ENCODE data around the gene GLT1D1.
"Not testable (repeated sequence)": the region's sequence is repeated elsewhere in the genome, so short reads cannot be mapped to it uniquely, and the experiment has no call there.

Gene GLT1D1

GRCh38 chr12:128852885-128853599, at the start of gene GLT1D1:
GLT1D1 (plus strand) TSS chr12:128853478; CDS start chr12:128853582, 104 bp downstream.
- ChIA-PET CTCF (no interaction called here), POLR2A (no interaction called here)
- DNase-seq (ENCODE audit: extremely low spot score): no peak
- TF ChIP-seq L3MBTL2 (conservative IDR thresholded peaks at IDR 0.05) (no peak), PKNOX1 (IDR thresholded peaks at IDR 0.05) (no peak), CTBP1 (IDR thresholded peaks at IDR 0.05; ENCODE audit: borderline replicate concordance) (no peak), ARNT (IDR thresholded peaks at IDR 0.05) (no peak), FOXK2 (IDR thresholded peaks at IDR 0.05) (no peak), ZNF384 (IDR thresholded peaks at IDR 0.05) (no peak), HDGF (IDR thresholded peaks at IDR 0.05; ENCODE audit: borderline replicate concordance) (no peak), LEF1 (IDR thresholded peaks at IDR 0.05; ENCODE audit: borderline replicate concordance) (no peak), FOXM1 (IDR thresholded peaks at IDR 0.05; ENCODE audit: borderline replicate concordance) (no peak), NFRKB (IDR thresholded peaks at IDR 0.05) (no peak), SP1 (IDR thresholded peaks at IDR 0.05) (no peak), TARDBP (IDR thresholded peaks at IDR 0.05) (no peak), SUZ12 (IDR thresholded peaks at IDR 0.05) (no peak), FOXA1 (IDR thresholded peaks at IDR 0.05) (no peak), ELF4 (IDR thresholded peaks at IDR 0.05) (no peak), BHLHE40 (IDR thresholded peaks at IDR 0.05; ENCODE audit: borderline replicate concordance) (no peak)

DNA sequence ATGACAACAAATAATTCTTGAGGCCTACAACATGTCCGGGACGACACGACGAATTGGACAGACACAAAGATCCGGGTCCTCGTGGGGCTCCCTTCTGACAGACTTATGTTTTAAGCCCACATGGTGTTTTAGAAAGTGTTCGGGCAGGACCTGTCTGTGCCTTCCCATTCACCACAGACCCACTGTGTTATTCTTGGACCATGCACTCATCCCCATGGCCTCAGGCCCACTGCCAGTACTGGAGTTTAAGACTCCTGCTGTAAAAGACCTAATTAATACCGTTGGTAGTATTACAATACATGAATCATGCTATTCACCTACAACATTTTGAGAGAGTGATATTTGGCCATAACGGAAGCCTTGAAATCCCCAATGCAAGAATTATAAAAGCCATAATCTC, 49.5 kb upstream of the GLT1D1 start:
- no peak for DNase-seq (ENCODE audit: extremely low spot score)
- TF ChIP-seq FOXA1 (IDR thresholded peaks at IDR 0.05): no peak
- no peak for TF ChIP-seq LEF1 (IDR thresholded peaks at IDR 0.05; ENCODE audit: borderline replicate concordance)
- TF ChIP-seq NFRKB (IDR thresholded peaks at IDR 0.05): no peak
- no peak for TF ChIP-seq SP1 (IDR thresholded peaks at IDR 0.05)
- no peak for TF ChIP-seq ARNT (IDR thresholded peaks at IDR 0.05)
- no peak for TF ChIP-seq FOXK2 (IDR thresholded peaks at IDR 0.05)
- TF ChIP-seq CTBP1 (IDR thresholded peaks at IDR 0.05; ENCODE audit: borderline replicate concordance): no peak
- TF ChIP-seq PKNOX1 (IDR thresholded peaks at IDR 0.05): no peak
- POLR2A ChIA-PET: no interaction called here
- CTCF ChIA-PET: no interaction called here

- TF ChIP-seq FOXM1 (IDR thresholded peaks at IDR 0.05; ENCODE audit: borderline replicate concordance): no peak
- no peak for DNase-seq (ENCODE audit: extremely low spot score)
- POLR2A ChIA-PET: no interaction called here
- CTCF ChIA-PET: no interaction called here
Observed at GRCh38 chr12:128804762-128805161, 48.5 kb upstream of the GLT1D1 start.

GRCh38 chr12:128805406-128805805, 47.9 kb upstream of the GLT1D1 start:
- DNase-seq (ENCODE audit: extremely low spot score); CTCF ChIA-PET; POLR2A ChIA-PET: not testable (repeated sequence)

DNA sequence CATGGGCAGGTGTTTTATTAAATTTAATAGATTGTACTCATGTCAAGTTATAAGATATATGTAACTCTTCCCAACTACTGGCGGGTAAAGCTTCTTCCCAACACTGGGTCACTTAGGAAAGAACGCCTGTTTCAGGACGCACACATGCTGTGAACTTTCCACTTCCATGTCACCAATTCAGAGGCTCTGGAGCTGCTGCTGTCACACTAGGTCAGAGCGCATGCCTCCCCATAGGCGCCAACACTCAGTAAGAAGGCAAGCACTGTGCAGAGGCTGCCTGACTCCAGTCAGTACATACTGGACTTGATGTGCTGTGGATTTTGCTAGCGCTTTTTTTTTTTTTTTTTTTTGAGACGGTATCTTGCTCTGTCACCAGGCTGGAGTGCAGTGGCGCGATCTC, 46.7 kb upstream of the GLT1D1 start:
- no peak for DNase-seq (ENCODE audit: extremely low spot score)
- TF ChIP-seq TARDBP (IDR thresholded peaks at IDR 0.05) (no peak), LEF1 (IDR thresholded peaks at IDR 0.05; ENCODE audit: borderline replicate concordance) (no peak), CTBP1 (IDR thresholded peaks at IDR 0.05; ENCODE audit: borderline replicate concordance) (no peak), ZNF384 (IDR thresholded peaks at IDR 0.05) (no peak), BHLHE40 (IDR thresholded peaks at IDR 0.05; ENCODE audit: borderline replicate concordance) (no peak), ELF4 (IDR thresholded peaks at IDR 0.05) (no peak), FOXA1 (IDR thresholded peaks at IDR 0.05) (no peak), SP1 (IDR thresholded peaks at IDR 0.05) (no peak), L3MBTL2 (conservative IDR thresholded peaks at IDR 0.05) (no peak), FOXM1 (IDR thresholded peaks at IDR 0.05; ENCODE audit: borderline replicate concordance) (no peak), FOXK2 (IDR thresholded peaks at IDR 0.05) (no peak), ARNT (IDR thresholded peaks at IDR 0.05) (no peak), HDGF (IDR thresholded peaks at IDR 0.05; ENCODE audit: borderline replicate concordance) (no peak), PKNOX1 (IDR thresholded peaks at IDR 0.05) (no peak), SUZ12 (IDR thresholded peaks at IDR 0.05) (no peak), NFRKB (IDR thresholded peaks at IDR 0.05) (no peak)
- POLR2A ChIA-PET: no interaction called here
- CTCF ChIA-PET: no interaction called here

- TF ChIP-seq LEF1 (IDR thresholded peaks at IDR 0.05; ENCODE audit: borderline replicate concordance): no peak
- no peak for TF ChIP-seq L3MBTL2 (conservative IDR thresholded peaks at IDR 0.05)
- TF ChIP-seq PKNOX1 (IDR thresholded peaks at IDR 0.05): no peak
- no peak for TF ChIP-seq HDGF (IDR thresholded peaks at IDR 0.05; ENCODE audit: borderline replicate concordance)
- no peak for TF ChIP-seq BHLHE40 (IDR thresholded peaks at IDR 0.05; ENCODE audit: borderline replicate concordance)
- no peak for TF ChIP-seq SUZ12 (IDR thresholded peaks at IDR 0.05)
- no peak for TF ChIP-seq ARNT (IDR thresholded peaks at IDR 0.05)
- no peak for TF ChIP-seq FOXK2 (IDR thresholded peaks at IDR 0.05)
- no peak for TF ChIP-seq SP1 (IDR thresholded peaks at IDR 0.05)
- no peak for TF ChIP-seq CTBP1 (IDR thresholded peaks at IDR 0.05; ENCODE audit: borderline replicate concordance)
- TF ChIP-seq FOXM1 (IDR thresholded peaks at IDR 0.05; ENCODE audit: borderline replicate concordance): no peak
- ChIA-PET CTCF (no interaction called here), POLR2A (no interaction called here)
- DNase-seq (ENCODE audit: extremely low spot score): no peak
Observed at GRCh38 chr12:128807161-128807724, 46.0 kb upstream of the GLT1D1 start.
